ENCODE results near the gene BCL7C. TPM values are rescaled to one million over a fixed set of nuclear protein-coding genes. Genes with fewer than 3 reads are reported as not detected.

BCL7C gene
- total and polyA plus RNA-seq, 2 of the 13 experiments (the other 11 are each of a cell fraction or from before 2014, with no cell fraction given), result 17.7 to 33.8 TPM

GRCh38 chr16:30922420-30922959 lies 28.6 kb upstream of the BCL7C start (continued):
- TF ChIP-seq HDAC2 (CRISPR knock-in tag; IDR thresholded peaks at IDR 0.05), result no peak; the same call in 1 of the 2 replicates
- peak; percentile 95 for TF ChIP-seq TBL1XR1 (IDR thresholded peaks at IDR 0.05; ENCODE audit: borderline replicate concordance, low read length, partially characterized antibody)
- no peak for TF ChIP-seq ZEB1 (IDR thresholded peaks at IDR 0.05; ENCODE audit: insufficient replicate concordance, low read depth)
- no peak for TF ChIP-seq NFE2L2 (IDR thresholded peaks at IDR 0.05; ENCODE audit: low read length)
- no peak for TF ChIP-seq ZNF207 (IDR thresholded peaks at IDR 0.05; ENCODE audit: borderline replicate concordance)
- TF ChIP-seq ZNF564 (CRISPR knock-in tag; IDR thresholded peaks at IDR 0.05), result no peak
- no peak for TF ChIP-seq FOXA1 (IDR thresholded peaks at IDR 0.05)
- no peak; the same call in 1 of the 2 replicates for TF ChIP-seq FOXA1 (CRISPR knock-in tag; IDR thresholded peaks at IDR 0.05)
- TF ChIP-seq ZNF792 (CRISPR knock-in tag; IDR thresholded peaks at IDR 0.05), result no peak
- no peak for TF ChIP-seq CENPX (CRISPR knock-in tag; IDR thresholded peaks at IDR 0.05)
- TF ChIP-seq MTF1 (CRISPR knock-in tag; IDR thresholded peaks at IDR 0.05), result no peak; the same call in 1 of the 2 replicates
- TF ChIP-seq HOXA3 (CRISPR knock-in tag; IDR thresholded peaks at IDR 0.05), result peak; percentile 99
- TF ChIP-seq SKI (IDR thresholded peaks at IDR 0.05; ENCODE audit: partially characterized antibody), result peak; percentile 40
- peak; percentile 93 for TF ChIP-seq CREB1 (IDR thresholded peaks at IDR 0.05)
- TF ChIP-seq CREB1 (CRISPR knock-in tag; IDR thresholded peaks at IDR 0.05), result peak; percentile 98
- TF ChIP-seq ZBTB21 (CRISPR knock-in tag; IDR thresholded peaks at IDR 0.05), result no peak; the same call in 1 of the 2 replicates
- no peak for TF ChIP-seq ZNF253 (CRISPR knock-in tag; IDR thresholded peaks at IDR 0.05; ENCODE audit: borderline replicate concordance)
- no peak for TF ChIP-seq ZBTB10 (CRISPR knock-in tag; IDR thresholded peaks at IDR 0.05; ENCODE audit: borderline replicate concordance)
- TF ChIP-seq YEATS4 (CRISPR knock-in tag; IDR thresholded peaks at IDR 0.05; ENCODE audit: borderline replicate concordance), result 0 out of 2 replicates have a peak, but pooled peaks have one; percentile 64
- TF ChIP-seq ZNF180 (CRISPR knock-in tag; IDR thresholded peaks at IDR 0.05; ENCODE audit: borderline replicate concordance, low read depth), result no peak
- TF ChIP-seq ATF2 (CRISPR knock-in tag; IDR thresholded peaks at IDR 0.05), result peak; percentile 69; the same call in 1 of the 2 replicates
- TF ChIP-seq NFATC3 (CRISPR knock-in tag; IDR thresholded peaks at IDR 0.05), result no peak
- no peak; the same call in 1 of the 2 replicates for TF ChIP-seq ZNF639 (CRISPR knock-in tag; conservative IDR thresholded peaks at IDR 0.05)
- TF ChIP-seq CREB3 (CRISPR knock-in tag; IDR thresholded peaks at IDR 0.05), result 0 out of 2 replicates have a peak, but pooled peaks have one; percentile 78

Data from HepG2 (cell line).